ENCODE measurements around the gene MARK3. TPM values are rescaled to one million over a fixed set of nuclear protein-coding genes. Genes with fewer than 3 reads are reported as not detected.

Gene MARK3
- total and polyA plus RNA-seq, 2 of the 13 experiments (the other 11 are each of a cell fraction or from before 2014, with no cell fraction given), result 47.7 to 56.6 TPM

- TF ChIP-seq, protein P1, sequence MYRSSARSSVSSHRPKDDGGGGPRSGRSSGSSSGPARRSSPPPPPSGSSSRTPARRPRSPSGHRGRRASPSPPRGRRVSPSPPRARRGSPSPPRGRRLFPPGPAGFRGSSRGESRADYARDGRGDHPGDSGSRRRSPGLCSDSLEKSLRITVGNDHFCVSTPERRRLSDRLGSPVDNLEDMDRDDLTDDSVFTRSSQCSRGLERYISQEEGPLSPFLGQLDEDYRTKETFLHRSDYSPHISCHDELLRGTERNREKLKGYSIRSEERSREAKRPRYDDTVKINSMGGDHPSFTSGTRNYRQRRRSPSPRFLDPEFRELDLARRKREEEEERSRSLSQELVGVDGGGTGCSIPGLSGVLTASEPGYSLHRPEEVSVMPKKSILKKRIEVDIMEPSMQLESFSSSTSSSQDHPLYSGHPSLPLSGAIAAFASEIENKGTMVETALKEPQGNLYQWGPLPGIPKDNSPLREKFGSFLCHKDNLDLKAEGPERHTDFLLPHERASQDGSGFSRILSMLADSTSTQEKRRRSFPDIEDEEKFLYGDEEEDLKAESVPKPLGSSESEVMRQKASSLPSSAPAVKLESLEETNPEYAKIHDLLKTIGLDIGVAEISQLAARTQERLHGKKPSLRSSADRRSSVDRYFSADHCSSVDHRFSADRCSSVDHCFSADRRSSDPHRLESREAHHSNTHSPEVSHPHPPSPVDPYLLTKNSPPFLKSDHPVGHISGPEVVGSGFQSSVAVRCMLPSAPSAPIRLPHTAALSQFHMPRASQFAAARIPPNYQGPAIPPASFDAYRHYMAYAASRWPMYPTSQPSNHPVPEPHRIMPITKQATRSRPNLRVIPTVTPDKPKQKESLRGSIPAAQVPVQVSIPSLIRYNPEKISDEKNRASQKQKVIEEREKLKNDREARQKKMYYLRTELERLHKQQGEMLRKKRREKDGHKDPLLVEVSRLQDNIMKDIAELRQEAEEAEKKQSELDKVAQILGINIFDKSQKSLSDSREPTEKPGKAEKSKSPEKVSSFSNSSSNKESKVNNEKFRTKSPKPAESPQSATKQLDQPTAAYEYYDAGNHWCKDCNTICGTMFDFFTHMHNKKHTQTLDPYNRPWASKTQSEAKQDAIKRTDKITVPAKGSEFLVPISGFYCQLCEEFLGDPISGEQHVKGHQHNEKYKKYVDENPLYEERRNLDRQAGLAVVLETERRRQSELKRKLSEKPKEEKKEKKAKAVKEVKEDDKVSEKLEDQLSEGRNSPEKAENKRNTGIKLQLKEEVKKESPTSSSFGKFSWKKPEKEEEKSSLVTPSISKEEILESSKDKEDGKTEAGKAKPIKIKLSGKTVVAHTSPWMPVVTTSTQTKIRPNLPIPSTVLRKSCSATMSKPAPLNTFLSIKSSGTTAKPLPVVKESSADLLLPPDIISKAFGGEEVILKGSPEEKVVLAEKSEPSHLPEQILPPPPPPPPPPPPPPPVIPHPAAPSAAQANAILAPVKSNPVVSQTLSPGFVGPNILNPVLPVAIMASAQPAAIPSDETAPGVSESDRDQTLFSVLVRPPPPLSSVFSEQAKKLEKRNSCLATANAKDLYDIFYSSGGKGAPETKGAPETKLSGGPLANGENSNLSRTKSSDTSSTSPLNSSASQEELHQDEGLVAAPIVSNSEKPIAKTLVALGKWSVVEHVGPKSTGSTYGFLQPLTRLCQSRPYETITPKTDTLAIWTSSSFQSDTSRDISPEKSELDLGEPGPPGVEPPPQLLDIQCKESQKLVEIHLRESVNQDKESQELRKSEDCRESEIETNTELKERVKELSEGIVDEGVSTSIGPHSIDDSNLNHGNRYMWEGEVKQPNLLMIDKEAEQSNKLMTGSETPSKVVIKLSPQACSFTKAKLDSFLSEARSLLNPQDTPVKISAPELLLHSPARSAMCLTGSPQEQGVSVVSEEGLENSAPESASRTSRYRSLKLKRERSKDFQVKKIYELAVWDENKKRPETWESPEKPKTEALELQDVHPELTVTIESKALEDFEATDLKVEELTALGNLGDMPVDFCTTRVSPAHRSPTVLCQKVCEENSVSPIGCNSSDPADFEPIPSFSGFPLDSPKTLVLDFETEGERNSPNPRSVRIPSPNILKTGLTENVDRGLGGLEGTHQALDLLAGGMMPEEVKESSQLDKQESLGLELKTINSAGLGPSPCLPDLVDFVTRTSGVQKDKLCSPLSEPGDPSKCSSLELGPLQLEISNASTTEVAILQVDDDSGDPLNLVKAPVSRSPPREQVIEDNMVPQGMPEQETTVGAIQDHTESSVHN (CRISPR knock-in tag; IDR thresholded peaks at IDR 0.05), result no peak
- TF ChIP-seq NFIB (CRISPR knock-in tag; IDR thresholded peaks at IDR 0.05; ENCODE audit: borderline replicate concordance), result no peak
- TF ChIP-seq ZNF354B (CRISPR knock-in tag; IDR thresholded peaks at IDR 0.05), result no peak
- TF ChIP-seq, protein P2, sequence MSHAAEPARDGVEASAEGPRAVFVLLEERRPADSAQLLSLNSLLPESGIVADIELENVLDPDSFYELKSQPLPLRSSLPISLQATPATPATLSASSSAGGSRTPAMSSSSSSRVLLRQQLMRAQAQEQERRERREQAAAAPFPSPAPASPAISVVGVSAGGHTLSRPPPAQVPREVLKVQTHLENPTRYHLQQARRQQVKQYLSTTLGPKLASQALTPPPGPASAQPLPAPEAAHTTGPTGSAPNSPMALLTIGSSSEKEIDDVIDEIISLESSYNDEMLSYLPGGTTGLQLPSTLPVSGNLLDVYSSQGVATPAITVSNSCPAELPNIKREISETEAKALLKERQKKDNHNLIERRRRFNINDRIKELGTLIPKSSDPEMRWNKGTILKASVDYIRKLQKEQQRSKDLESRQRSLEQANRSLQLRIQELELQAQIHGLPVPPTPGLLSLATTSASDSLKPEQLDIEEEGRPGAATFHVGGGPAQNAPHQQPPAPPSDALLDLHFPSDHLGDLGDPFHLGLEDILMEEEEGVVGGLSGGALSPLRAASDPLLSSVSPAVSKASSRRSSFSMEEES (CRISPR knock-in tag; IDR thresholded peaks at IDR 0.05), result no peak
- TF ChIP-seq ZBTB3 (CRISPR knock-in tag; IDR thresholded peaks at IDR 0.05; ENCODE audit: borderline replicate concordance, low read depth), result no peak
- no peak for TF ChIP-seq ZNF136 (CRISPR knock-in tag; IDR thresholded peaks at IDR 0.05; ENCODE audit: low read depth)
- TF ChIP-seq, protein P3, sequence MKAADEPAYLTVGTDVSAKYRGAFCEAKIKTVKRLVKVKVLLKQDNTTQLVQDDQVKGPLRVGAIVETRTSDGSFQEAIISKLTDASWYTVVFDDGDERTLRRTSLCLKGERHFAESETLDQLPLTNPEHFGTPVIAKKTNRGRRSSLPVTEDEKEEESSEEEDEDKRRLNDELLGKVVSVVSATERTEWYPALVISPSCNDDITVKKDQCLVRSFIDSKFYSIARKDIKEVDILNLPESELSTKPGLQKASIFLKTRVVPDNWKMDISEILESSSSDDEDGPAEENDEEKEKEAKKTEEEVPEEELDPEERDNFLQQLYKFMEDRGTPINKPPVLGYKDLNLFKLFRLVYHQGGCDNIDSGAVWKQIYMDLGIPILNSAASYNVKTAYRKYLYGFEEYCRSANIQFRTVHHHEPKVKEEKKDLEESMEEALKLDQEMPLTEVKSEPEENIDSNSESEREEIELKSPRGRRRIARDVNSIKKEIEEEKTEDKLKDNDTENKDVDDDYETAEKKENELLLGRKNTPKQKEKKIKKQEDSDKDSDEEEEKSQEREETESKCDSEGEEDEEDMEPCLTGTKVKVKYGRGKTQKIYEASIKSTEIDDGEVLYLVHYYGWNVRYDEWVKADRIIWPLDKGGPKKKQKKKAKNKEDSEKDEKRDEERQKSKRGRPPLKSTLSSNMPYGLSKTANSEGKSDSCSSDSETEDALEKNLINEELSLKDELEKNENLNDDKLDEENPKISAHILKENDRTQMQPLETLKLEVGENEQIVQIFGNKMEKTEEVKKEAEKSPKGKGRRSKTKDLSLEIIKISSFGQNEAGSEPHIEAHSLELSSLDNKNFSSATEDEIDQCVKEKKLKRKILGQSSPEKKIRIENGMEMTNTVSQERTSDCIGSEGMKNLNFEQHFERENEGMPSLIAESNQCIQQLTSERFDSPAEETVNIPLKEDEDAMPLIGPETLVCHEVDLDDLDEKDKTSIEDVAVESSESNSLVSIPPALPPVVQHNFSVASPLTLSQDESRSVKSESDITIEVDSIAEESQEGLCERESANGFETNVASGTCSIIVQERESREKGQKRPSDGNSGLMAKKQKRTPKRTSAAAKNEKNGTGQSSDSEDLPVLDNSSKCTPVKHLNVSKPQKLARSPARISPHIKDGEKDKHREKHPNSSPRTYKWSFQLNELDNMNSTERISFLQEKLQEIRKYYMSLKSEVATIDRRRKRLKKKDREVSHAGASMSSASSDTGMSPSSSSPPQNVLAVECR (CRISPR knock-in tag; IDR thresholded peaks at IDR 0.05; ENCODE audit: borderline replicate concordance), result peak; percentile 27; the same call in 1 of the 2 replicates
- TF ChIP-seq ARNT2 (CRISPR knock-in tag; IDR thresholded peaks at IDR 0.05; ENCODE audit: low read depth), result no peak
- TF ChIP-seq, protein P4, sequence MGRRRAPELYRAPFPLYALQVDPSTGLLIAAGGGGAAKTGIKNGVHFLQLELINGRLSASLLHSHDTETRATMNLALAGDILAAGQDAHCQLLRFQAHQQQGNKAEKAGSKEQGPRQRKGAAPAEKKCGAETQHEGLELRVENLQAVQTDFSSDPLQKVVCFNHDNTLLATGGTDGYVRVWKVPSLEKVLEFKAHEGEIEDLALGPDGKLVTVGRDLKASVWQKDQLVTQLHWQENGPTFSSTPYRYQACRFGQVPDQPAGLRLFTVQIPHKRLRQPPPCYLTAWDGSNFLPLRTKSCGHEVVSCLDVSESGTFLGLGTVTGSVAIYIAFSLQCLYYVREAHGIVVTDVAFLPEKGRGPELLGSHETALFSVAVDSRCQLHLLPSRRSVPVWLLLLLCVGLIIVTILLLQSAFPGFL (CRISPR knock-in tag; IDR thresholded peaks at IDR 0.05), result no peak
- TF ChIP-seq NFATC3 (CRISPR knock-in tag; IDR thresholded peaks at IDR 0.05), result no peak
Observed at GRCh38 chr14:103529383-103530365, 144.5 kb downstream of the MARK3 start (continued).
